ENCODE results near the gene MAN1A1. TPM values are rescaled to one million over a fixed set of nuclear protein-coding genes. Genes with fewer than 3 reads are reported as not detected.
"Not testable (repeated sequence)": the region's sequence is repeated elsewhere in the genome, so short reads cannot be mapped to it uniquely, and the experiment has no call there.

The MAN1A1 gene
- total RNA-seq, 2 experiments from 2014 or later = 34.8 to 38.4 TPM

DNA sequence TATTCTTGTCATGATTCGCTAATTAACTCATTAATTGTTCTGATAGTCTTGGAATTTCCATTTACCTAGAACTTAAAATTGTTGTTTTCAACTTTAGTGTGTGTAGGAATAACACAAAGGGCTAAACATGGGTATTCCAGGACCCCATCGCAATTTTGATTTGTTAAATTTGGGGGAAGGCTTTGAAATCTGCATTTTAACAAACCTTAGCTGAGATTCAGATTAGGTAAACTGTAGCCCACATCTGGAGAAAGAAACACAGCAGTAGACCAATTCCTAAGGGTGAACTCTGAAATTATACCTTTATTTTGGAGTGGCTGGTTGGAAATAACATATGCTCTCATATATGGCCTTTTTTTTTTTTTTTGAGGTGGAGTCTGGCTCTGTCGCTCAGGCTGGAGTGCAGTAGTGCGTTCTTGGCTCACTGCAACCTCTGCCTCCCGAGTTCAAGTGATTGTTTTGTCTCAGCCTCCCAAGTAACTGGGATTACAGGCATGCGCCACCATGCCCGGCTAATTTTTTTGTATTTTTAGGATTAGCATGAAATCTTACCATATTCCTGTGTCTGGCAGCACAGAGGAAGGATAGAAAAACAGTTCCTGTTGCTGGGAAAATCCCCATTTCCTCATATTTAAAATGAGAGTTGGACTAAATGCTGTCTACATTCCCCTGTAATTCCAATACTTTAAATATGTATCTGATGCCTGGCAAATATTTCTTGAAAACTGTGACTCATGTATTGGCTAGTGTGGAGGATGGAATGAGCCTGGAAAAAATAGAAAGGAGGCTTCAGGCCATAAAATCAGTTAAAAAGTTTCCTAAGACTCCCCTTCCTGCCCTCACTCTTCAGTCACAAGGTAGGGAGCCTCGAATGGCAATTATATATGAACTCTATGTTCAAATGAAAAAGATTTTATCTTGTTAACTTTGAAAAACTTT is 174.4 kb downstream of the MAN1A1 start:
- peaks cover 17% of the 10 kb centered on the region for H3K4me1 Mint-ChIP-seq
- H3K27ac Mint-ChIP-seq = no peak overlapping the region
- DNase-seq (no peak), ATAC-seq (no peak)
- H3K9me3 Mint-ChIP-seq (ENCODE audit: low read depth) = no peaks in the 10 kb centered on the region
- no peak overlapping the region for H3K4me3 Mint-ChIP-seq
- no peaks in the 10 kb centered on the region for H3K27me3 Mint-ChIP-seq
- H3K36me3 Mint-ChIP-seq = peaks cover 24% of the 10 kb centered on the region
- CTCF ChIA-PET = no interaction called here

DNA sequence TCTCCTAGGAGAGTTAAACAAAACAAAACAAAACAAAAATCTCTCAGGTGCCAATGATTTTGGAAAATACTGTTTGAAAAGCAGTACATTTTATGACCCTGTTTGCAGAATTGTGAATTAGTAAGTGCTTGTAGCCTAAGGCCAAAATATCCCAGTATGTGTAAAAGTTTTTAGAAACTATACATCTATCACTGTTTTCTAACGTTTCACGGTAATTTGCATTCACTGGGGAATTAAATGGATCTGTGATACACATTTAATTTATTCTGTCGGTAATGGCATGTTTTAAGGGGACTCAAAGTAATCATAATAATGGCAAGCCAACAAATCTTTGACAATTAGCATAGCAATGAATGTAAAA is 175.5 kb downstream of the MAN1A1 start:
- no peak for ATAC-seq
- H3K4me3 Mint-ChIP-seq = no peak overlapping the region
- H3K4me1 Mint-ChIP-seq = peaks cover 9% of the 10 kb centered on the region
- H3K36me3 Mint-ChIP-seq = peaks cover 15% of the 10 kb centered on the region
- DNase-seq = no peak
- CTCF ChIA-PET = no interaction called here
- no peaks in the 10 kb centered on the region for H3K27me3 Mint-ChIP-seq
- no peaks in the 10 kb centered on the region for H3K9me3 Mint-ChIP-seq (ENCODE audit: low read depth)
- H3K27ac Mint-ChIP-seq = no peak overlapping the region

DNA sequence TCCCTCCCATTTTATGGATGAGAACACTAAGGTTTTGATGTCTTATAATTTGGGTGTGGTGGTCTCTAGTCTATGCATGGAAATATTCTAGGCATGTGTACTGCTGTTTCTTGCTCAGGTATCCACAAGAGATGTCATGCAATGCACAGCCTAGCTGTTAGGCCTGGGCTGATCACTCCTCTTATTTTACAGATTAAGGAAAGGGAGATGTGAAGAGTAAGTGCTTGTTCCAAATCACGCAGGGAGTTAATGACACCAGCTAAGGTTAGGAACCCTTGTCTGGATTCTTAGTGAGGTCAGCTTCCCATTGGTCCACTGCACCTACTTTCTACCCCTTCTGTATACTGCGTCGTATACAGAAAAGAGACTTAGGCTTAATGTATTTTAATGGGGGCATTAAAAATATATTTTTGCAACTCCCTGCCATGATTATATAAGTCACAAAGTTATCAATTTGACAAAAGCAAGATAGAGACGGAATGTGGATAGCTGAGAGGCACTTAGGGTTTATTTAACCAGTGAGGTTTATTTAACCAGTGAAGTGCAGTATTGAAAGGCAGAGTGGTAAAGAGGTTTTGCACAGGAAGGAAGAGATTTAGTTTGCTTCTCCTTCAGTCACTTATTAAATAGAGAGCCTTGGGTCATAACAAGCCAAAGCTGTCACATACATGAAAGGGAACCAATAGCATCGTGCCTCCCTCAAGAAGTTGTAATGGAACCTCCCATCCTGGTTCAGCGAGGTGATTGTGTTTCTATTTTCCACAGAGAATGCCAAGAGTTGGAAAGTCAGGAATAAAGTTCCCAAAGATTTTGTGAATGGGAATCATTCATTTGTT is 176.1 kb downstream of the MAN1A1 start:
- Mint-ChIP-seq H3K27me3 (no peaks in the 10 kb centered on the region), H3K4me1 (peaks cover 9% of the 10 kb centered on the region), H3K9me3 (ENCODE audit: low read depth) (no peaks in the 10 kb centered on the region), H3K4me3 (no peak overlapping the region), H3K36me3 (peaks cover 10% of the 10 kb centered on the region), H3K27ac (no peak overlapping the region)
- DNase-seq = no peak
- CTCF ChIA-PET = interaction anchor here (1.0 kb wide), 1 partner anchor 44 kb away, joined by 3 read pairs; no protein-coding TSS in a partner anchor
- no peak for ATAC-seq

DNA sequence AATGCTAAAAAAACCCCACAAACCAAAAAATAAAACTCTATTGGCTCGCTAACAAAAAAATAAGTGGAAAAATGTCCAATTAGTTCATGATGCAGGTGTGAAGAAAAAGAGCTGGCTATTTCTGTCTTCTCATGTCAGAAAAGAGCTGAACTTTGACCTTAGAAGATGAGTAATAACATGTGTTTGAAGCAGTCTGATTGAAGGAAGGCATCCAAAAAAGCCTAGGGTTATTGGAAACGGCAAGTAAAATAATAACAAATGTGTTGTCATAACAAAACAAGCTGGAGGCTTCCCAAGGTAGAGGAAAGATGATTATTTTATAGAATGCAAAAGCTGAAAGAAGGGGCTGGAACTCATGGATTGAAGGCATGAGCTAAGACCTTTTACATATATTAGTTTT is 176.7 kb downstream of the MAN1A1 start:
- Mint-ChIP-seq H3K27me3 (no peaks in the 10 kb centered on the region), H3K36me3 (peaks cover 9% of the 10 kb centered on the region), H3K4me3 (no peak overlapping the region), H3K4me1 (peaks cover 9% of the 10 kb centered on the region), H3K27ac (no peak overlapping the region), H3K9me3 (ENCODE audit: low read depth) (no peaks in the 10 kb centered on the region)
- ATAC-seq = no peak
- CTCF ChIA-PET = interaction anchor here (1.0 kb wide), 1 partner anchor 43 kb away, joined by 3 read pairs; no protein-coding TSS in a partner anchor
- no peak for DNase-seq

DNA sequence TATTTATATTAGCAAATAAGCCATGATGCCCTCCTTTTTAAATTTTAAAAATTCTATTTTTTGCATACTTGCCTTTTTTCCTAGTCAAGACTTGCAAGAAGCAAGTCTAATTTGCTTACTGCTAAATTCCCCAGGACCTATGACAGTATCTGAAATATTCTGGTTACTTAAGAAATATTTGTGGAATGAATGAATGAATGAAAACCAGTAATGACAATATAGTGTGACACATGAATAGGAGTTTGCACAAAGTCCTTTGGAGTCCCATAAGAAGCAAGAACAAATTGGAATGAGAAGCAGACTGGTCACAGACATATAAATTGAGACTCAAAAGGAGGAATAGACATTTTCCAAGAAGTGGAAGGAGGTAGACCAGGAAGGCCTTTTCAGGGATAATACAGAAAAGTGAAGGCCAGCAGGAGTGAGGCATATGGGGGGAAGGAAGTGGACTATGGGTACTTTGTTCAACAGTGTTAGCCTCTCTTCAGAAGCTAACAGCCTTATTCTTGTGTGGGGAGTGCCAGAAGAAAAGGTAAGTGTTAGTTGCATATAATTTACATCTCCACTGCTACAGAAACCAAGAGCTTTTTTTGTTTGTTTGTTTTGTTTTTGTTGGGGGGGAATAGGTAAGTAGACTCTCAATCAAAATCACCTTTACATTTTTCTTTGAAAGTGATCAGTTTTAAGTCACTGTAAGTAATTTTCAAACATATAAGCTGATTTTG is 177.5 kb downstream of the MAN1A1 start:
- DNase-seq (no peak), ATAC-seq (no peak)
- Mint-ChIP-seq H3K4me1 (peaks cover 9% of the 10 kb centered on the region), H3K27me3 (peaks cover under 1% of the 10 kb centered on the region), H3K27ac (no peak overlapping the region), H3K9me3 (ENCODE audit: low read depth) (no peaks in the 10 kb centered on the region), H3K4me3 (no peak overlapping the region), H3K36me3 (peaks cover 8% of the 10 kb centered on the region)
- CTCF ChIA-PET = interaction anchor here (0.6 to 1.3 kb wide), 3 partner anchors 24 to 42 kb away, joined by 3 read pairs; no protein-coding TSS in a partner anchor

DNA sequence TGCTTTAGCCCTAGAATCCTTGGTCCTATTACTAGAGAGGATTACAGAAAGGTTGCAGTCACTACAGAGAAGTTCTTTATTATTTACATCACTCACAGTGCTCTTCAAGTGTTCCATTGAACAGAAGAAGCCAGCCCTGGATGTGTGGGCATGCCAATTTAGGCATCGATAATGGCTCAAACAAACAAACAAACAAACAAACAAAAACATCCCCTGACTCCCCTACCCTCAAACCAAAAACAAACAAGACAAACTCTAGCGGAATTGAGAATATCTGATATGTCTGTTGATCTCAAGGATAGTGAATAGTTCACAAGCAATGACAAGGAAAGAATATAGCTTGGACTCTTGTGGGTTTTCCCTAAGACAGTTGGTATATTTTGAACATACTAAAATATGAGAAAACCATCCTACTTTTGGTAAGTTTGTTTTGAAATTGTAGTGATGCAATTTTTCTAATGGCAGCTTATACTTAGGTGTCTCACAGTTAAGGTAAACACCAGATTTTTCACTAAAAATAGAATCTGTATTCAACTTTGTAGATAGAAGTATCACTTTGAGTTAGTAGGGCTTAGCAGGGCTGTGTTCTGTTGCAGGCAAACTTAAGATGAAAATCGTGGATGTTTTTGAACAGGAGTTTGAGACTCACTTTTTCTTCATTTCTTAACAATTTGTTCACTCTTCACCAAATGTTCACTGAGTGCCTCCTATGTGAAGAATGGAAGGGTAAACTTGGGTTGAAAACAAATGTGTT is 178.3 kb downstream of the MAN1A1 start:
- no peak overlapping the region for H3K27ac Mint-ChIP-seq
- no peaks in the 10 kb centered on the region for H3K9me3 Mint-ChIP-seq (ENCODE audit: low read depth)
- CTCF ChIA-PET = interaction anchor here (1.3 kb wide), 1 partner anchor 28 kb away, joined by 3 read pairs; no protein-coding TSS in a partner anchor
- no peak overlapping the region for H3K4me3 Mint-ChIP-seq
- H3K27me3 Mint-ChIP-seq = peaks cover 8% of the 10 kb centered on the region
- ATAC-seq (no peak), DNase-seq (no peak)
- H3K36me3 Mint-ChIP-seq = peaks cover 3% of the 10 kb centered on the region
- peaks cover 9% of the 10 kb centered on the region for H3K4me1 Mint-ChIP-seq

DNA sequence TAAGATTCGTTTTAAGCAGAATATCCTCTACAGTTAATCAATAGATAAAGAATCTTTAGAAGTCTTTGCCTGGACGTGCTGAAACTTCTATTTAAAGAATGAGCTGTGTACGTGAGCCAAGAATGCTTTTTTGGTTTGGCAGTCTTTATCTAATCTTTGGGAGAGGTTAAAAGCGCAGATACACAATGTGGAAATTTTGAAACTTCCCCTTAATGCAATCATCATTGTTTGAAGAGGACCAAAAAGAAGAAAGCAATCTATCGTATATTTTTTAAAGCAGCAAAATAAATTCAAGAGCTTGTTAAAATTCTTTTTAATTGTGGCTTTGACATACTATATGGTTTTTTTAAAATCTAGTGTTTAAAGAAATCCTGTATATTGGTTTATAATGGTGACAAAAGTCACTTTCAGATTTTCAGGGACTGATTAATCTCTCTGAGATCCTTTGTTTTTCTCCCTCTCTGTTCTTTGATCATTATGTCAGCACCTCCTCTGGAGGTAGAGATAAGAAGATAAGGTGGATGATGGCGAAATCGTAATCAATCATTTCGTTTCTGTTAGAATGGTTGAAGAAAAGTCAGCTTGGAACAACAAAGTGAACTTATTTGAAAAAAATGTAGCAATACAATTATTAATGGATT is 179.0 kb downstream of the MAN1A1 start:
- Mint-ChIP-seq H3K36me3 (no peaks in the 10 kb centered on the region), H3K4me3 (no peak overlapping the region), H3K27ac (no peak overlapping the region), H3K9me3 (ENCODE audit: low read depth) (no peaks in the 10 kb centered on the region), H3K4me1 (peaks cover 9% of the 10 kb centered on the region), H3K27me3 (peaks cover 9% of the 10 kb centered on the region)
- CTCF ChIA-PET = interaction anchor here (1.3 kb wide), 1 partner anchor 28 kb away, joined by 3 read pairs; no protein-coding TSS in a partner anchor
- DNase-seq (no peak), ATAC-seq (no peak)

DNA sequence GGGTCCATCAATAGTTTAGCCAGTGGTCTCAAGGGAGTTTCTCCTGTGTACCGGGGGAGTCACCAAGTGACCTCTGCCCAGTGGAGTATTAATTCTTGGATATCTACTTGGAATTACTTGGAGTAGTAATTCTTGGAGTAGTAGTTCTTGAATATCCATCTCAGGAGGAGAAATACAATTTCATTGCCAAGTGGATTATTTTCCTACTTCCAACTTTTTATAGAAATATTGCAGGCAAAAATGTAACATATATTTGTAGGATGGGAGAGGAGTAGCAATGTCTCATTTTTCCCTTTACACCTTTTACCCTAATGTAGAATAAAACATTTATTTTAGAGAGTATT is 179.5 kb downstream of the MAN1A1 start:
- DNase-seq (no peak), ATAC-seq (no peak)
- H3K4me1 Mint-ChIP-seq = peaks cover 9% of the 10 kb centered on the region
- H3K36me3 Mint-ChIP-seq = no peaks in the 10 kb centered on the region
- H3K27me3 Mint-ChIP-seq = peaks cover 14% of the 10 kb centered on the region
- H3K4me3 Mint-ChIP-seq = no peak overlapping the region
- H3K9me3 Mint-ChIP-seq (ENCODE audit: low read depth) = no peaks in the 10 kb centered on the region
- CTCF ChIA-PET = no interaction called here
- no peak overlapping the region for H3K27ac Mint-ChIP-seq

DNA sequence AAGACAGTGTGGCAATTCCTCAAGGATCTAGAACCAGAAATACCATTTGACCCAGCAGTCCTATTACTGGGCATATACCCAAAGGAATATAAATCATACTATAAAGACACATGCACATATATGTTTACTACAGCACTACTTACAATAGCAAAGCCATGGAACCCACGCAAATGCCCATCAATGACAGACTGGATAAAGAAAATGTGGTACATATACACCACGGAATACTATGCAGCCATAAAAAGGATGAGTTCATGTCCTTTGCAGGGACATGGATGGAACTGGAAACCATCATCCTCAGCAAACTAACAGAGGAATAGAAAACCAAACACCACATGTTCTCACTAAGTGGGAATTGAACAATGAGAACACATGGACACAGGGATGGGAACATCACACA is 180.2 kb downstream of the MAN1A1 start:
- not testable (repeated sequence) for H3K4me1 Mint-ChIP-seq; DNase-seq; ATAC-seq; H3K36me3 Mint-ChIP-seq; H3K4me3 Mint-ChIP-seq; H3K27ac Mint-ChIP-seq; H3K9me3 Mint-ChIP-seq (ENCODE audit: low read depth)
- H3K27me3 Mint-ChIP-seq = peaks cover 19% of the 10 kb centered on the region
- CTCF ChIA-PET = interaction anchor here (1.3 kb wide), 1 partner anchor 37 kb away, joined by 3 read pairs; no protein-coding TSS in a partner anchor

DNA sequence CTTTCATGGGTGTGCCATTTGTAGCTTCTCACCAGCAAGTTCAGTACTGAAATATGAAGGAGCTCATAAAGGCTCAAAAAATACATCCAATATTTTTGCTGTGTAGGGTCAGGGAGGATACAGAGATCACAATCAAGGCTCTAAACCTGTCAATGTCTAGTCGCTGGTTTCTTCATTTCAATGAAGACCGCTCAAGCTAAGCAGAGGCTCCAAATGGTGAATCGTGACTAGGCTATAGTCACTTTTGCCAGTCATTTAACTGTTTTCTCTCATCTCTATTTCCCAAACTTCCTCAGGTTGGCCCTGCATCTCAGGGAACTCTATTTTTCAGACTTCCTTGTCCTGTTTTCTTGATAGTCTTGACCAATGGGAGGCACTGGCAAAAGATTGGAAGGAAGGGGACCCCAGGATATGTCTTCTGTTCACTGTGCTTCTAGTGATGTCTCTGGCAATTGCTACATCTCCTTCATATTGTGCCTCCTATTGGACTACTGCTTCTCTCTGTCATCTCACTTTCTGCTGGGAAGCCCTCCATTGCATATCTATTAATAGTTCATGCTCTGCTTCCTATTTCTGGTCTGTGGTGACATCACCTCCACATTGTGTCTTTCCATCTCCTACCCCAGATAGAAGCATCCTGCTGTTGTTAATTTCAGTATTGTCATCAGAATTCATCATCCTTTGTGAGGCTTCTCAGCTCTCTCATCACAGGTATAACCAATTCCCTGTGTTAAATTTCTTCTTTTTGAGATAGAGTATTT is 183.4 kb downstream of the MAN1A1 start:
- H3K4me1 Mint-ChIP-seq = peaks cover 2% of the 10 kb centered on the region
- H3K36me3 Mint-ChIP-seq = no peaks in the 10 kb centered on the region
- H3K27me3 Mint-ChIP-seq = peaks cover 23% of the 10 kb centered on the region
- no peak overlapping the region for H3K27ac Mint-ChIP-seq
- no peaks in the 10 kb centered on the region for H3K9me3 Mint-ChIP-seq (ENCODE audit: low read depth)
- DNase-seq = no peak
- CTCF ChIA-PET = interaction anchor here (0.6 kb wide), 1 partner anchor 1182 kb away, joined by 3 read pairs; no protein-coding TSS in a partner anchor
- ATAC-seq = no peak
- no peak overlapping the region for H3K4me3 Mint-ChIP-seq

DNA sequence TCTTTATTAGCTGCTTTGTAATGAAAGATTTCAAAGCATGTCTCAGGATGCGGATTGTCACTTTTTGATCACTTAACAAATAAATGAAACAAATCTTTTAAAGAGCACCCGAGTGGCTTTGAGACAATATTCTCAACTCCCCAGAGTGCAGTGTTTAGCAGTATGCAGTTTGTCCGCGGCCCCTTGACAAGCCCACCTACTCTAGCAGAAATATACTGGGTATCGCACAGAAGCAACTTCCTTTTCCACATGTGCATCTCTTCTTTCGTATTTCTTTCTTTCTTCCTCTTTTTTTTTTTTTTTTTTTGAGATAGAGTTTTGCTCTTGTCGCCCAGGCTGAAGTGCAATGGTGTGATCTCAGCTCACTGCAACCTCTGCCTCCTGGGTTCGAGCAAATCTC is 186.6 kb downstream of the MAN1A1 start:
- peaks cover 36% of the 10 kb centered on the region for H3K27me3 Mint-ChIP-seq
- H3K36me3 Mint-ChIP-seq = no peaks in the 10 kb centered on the region
- H3K4me3 Mint-ChIP-seq = no peak overlapping the region
- H3K27ac Mint-ChIP-seq = no peak overlapping the region
- CTCF ChIA-PET = no interaction called here
- no peaks in the 10 kb centered on the region for H3K9me3 Mint-ChIP-seq (ENCODE audit: low read depth)
- no peak for ATAC-seq
- H3K4me1 Mint-ChIP-seq = peaks cover 2% of the 10 kb centered on the region
- DNase-seq = no peak
